Neural cell (in vitro differentiated cells): ENCODE measurements around the gene NHERF2.

ENCODE experiments used
- CTCF ChIP-seq: fragments of 450-650 bp; IDR thresholded peaks from 2 replicates; pipeline ENCODE4 v1.5.1; 2014; ENCODE audit warnings: antibody characterized with exemption, mild to moderate bottlenecking, moderate library complexity; ENCODE audit not compliant: poor library complexity, severe bottlenecking
- EP300 ChIP-seq: fragments of 450-650 bp; conservative IDR thresholded peaks from 2 replicates; pipeline ENCODE4 v1.6.1; 2014; ENCODE audit warnings: antibody characterized with exemption, mild to moderate bottlenecking, moderate library complexity; ENCODE audit not compliant: poor library complexity, severe bottlenecking
- RAD21 ChIP-seq: fragments of 450-650 bp; conservative IDR thresholded peaks from 2 replicates; pipeline ENCODE4 v1.6.1; 2014; ENCODE audit warnings: antibody characterized with exemption, mild to moderate bottlenecking, moderate library complexity
- TF ChIP-seq, protein P1 (sequence below): IDR thresholded peaks from 2 replicates; pipeline ENCODE4 v1.6.1; 2012; ENCODE audit warnings: borderline replicate concordance

DNA sequence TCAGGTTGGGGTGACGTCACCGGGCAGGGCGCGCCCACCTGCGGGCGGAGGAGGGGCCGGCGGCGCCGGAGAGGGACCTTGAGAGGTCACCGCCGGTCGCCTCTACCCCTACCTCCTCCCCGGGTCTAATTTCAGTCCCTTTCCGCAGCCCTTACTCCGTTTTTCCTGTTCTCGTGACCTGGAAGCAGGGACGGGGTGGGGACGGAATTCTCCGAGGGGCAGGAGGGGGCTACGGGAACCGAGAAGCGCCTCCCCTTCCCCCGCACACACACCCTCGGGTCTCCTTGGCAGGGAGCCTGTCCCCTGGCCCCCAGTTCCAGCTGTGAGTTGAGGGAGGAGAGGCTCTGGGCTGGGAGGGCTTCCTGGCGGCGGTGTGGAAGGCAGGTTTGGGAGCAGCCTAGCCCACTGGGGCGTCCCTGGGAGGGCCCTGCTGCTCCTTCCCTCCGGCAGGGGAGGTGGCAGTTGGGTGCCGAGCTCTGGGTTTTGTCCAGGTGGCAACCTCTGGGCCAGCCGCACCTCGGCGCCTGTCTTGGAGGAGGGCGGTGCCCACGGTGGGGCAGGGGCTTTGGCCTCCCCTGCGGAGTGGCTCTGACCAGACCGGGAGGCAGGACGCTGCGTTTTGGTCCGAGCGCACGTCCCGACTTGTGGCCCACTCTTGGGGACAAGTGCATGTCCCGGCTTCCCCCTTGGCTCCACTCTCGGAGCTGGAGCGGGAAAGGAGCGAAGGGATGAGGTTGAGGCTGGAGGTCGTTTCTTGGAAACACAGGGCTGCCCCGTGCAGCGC, 36.2 kb upstream of the NHERF2 start:
- TF ChIP-seq CTCF (no peak), EP300 (no peak), RAD21 (no peak)
- TF ChIP-seq, protein P1, sequence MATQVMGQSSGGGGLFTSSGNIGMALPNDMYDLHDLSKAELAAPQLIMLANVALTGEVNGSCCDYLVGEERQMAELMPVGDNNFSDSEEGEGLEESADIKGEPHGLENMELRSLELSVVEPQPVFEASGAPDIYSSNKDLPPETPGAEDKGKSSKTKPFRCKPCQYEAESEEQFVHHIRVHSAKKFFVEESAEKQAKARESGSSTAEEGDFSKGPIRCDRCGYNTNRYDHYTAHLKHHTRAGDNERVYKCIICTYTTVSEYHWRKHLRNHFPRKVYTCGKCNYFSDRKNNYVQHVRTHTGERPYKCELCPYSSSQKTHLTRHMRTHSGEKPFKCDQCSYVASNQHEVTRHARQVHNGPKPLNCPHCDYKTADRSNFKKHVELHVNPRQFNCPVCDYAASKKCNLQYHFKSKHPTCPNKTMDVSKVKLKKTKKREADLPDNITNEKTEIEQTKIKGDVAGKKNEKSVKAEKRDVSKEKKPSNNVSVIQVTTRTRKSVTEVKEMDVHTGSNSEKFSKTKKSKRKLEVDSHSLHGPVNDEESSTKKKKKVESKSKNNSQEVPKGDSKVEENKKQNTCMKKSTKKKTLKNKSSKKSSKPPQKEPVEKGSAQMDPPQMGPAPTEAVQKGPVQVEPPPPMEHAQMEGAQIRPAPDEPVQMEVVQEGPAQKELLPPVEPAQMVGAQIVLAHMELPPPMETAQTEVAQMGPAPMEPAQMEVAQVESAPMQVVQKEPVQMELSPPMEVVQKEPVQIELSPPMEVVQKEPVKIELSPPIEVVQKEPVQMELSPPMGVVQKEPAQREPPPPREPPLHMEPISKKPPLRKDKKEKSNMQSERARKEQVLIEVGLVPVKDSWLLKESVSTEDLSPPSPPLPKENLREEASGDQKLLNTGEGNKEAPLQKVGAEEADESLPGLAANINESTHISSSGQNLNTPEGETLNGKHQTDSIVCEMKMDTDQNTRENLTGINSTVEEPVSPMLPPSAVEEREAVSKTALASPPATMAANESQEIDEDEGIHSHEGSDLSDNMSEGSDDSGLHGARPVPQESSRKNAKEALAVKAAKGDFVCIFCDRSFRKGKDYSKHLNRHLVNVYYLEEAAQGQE, result peak; percentile 33
